Activated CD4-positive, alpha-beta T cell treated with anti-CD3 and anti-CD28 coated beads, Interleukin-10, Interleukin-2, amounts not matched to agents 100 ng/mL and 50 ng/mL, durations not matched to agents 16 hours and 8 hours (primary cell): ENCODE results near the gene PRL.

Experiments used
- DNase-seq: peaks from one replicate; pipeline ENCODE4 v3.0.0-alpha.2; 2020

PRL gene

DNA sequence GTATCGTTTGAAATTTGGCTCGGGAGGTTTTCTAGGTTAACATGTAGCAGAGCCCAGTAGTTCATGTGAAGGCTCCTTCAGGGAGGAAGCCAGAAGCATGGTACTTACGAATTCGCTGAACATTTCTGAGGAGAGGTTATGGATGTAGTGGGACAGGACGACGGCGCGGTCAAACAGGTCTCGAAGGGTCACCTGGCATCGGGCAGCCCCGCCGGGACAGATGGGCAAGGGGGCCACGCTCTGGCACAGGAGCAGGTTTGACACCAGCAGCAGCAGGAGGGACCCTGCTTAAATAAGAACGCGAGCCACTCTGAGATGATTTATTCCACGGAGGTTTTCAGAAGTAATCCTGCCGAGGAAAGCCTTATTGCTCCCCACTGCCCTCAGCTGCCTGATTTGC, 2.5 kb downstream of the PRL start:
- DNase-seq: no peak

DNA sequence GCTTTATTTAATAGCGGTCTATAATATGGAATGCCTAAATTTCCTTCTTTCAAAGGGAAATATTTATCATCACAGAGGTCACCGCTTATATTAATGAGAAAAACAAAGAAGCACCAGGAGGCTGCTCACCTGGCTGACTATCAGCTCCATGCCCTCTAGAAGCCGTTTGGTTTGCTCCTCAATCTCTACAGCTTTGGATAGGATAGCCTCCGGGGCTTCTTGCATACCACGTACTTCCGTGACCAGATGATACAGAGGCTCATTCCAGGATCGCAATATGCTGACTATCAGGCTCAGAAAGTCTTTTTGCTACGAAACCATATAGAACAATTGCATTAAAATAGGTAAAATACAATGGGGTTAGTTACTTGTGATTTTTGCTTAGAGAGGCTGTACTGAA, 6.8 kb downstream of the PRL start:
- DNase-seq: no peak

DNA sequence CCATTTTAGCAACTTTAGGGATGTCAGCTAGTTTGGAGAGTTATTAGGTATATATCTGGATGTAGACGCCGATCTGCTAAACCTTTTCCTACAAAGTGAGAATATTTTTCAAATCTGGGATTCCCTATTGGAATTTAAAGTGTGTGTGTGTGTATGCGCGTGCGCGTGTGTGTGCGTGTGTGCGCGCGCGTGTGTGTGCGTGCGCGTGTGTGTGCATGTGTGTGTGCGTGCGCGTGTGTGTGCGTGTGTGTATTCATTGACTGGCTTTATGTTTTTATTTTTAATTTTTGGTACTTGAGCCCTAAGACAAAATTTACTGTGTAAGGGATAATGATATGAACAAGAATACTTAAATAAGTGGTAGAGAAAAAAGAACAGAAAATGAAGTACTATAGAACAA, 8.1 kb downstream of the PRL start:
- no peak for DNase-seq

DNA sequence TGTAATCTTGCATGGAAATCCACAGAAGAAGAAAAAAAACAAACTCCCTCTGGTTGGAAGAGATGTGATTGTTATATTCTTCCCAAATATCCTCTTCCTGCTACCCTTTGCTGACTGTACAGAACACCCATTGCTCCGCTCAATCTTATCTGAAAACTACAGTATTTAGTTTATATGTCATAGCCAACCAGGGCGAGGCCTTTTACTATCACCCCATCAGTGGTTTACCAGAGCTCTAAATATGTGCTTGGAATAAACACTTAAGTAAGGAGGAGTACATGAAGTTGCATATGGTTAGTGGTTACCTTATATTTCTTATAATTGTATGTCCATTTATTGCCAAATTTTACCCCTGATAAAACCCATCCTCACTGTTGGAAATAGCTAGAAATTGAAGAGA, 12.2 kb downstream of the PRL start:
- DNase-seq: no peak

DNA sequence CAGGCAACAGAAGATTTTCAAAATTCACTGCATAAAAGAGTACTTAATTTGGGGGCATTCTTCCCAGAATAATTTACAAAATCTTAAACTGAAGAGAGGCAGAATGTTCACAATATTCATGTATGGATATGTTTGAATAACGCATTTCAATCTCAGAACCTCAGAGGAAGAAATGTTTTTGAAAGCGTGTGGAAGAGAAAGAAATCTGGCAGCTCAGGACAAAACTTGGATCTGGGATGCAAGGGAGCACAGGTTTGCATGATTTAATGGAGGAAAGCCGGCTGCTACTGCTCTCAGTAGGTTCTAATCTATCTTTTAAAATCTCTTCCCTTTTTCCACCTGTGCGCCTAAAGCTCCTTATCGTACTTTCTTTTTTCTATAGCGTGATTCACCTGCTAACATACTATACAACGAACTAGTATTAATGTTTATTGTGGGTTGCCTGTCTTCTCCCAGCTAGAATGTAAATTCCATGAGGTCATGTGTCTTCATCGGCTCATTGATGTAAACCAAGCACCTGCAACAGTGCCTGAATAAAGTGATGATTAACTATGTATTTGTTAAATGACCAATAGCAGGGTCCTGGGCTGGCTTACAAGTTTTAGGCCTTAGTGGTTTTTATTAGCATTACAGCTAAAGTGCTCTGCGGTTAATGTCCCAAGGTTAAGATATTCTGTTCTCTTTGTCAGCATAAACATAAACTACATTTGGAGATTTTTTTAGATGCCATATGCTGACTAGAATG, 15.3 kb downstream of the PRL start:
- DNase-seq: no peak

DNA sequence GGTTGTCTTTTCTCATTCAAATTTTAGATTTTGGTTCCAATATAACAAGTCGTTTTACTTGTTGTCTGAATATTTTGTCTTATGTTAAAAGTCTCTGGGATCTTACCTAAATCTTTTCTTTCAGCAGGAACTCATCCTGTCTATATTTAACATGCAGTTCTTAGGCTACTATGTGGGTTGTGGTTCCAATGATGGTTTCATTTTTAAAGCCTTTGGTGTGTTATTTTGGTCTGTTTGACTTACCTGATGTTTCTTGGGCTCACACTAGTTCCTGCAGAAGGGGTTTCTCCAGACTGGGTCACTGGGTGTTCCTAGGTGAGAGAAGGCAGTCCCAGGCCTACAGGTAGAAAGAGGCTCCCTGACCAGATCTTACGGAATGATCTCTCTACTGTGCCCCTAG, 17.4 kb downstream of the PRL start:
- no peak for DNase-seq

DNA sequence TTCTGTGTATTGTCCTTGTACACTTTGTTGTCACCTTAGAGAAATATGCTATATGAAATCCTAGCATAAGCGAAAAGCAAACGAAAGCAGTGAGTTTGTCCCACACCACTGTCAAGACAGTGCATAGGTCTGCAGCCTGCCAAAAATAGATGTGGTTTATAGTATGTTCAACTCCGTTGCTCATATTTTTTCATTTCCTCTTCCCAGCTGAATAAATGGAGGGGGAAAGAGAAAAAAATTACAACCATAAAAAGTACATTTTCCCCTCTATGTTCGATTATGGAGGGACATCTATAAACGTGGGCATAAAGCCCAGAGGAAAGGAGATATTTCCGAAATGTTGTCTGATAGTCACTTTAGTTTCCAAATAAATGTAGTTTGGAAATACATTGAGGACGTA, 25.8 kb downstream of the PRL start:
- no peak for DNase-seq

DNA sequence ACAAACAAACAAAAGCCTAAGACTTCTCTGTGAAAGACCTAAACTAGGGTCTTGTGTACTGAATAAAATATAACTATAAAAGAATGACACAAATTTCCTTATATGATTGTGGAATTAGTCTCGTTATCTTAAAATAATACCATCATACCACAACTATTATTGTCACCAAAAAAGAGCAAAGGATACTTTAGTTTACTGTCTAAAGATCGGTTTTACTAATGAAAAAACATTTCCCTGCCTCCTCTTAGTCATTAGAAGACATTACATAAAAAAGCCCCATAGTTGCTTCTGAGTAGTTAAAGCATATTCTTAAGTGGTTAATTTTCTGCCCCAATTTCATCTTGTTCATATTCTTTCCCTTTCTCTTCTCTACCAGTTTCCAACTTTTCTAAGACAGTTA, 33.1 kb downstream of the PRL start:
- no peak for DNase-seq

DNA sequence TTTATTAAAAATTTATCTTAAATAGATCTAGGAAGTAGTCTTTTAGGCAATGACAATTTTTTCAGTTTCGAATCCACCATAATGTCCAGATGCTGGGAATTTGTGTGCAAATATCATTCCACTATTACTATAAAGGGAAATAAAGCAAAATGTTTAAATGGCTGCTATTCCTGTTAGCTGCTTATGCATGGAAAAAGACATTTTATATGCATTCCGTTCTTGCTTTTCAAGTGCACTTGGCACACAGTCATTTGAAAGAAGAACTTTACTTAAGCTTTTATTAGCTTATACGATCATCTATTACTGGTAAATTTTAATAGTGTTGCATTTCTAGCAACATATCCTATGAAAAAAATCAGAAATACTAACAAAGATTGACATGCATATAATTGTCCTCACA, 42.0 kb downstream of the PRL start:
- DNase-seq: no peak

DNA sequence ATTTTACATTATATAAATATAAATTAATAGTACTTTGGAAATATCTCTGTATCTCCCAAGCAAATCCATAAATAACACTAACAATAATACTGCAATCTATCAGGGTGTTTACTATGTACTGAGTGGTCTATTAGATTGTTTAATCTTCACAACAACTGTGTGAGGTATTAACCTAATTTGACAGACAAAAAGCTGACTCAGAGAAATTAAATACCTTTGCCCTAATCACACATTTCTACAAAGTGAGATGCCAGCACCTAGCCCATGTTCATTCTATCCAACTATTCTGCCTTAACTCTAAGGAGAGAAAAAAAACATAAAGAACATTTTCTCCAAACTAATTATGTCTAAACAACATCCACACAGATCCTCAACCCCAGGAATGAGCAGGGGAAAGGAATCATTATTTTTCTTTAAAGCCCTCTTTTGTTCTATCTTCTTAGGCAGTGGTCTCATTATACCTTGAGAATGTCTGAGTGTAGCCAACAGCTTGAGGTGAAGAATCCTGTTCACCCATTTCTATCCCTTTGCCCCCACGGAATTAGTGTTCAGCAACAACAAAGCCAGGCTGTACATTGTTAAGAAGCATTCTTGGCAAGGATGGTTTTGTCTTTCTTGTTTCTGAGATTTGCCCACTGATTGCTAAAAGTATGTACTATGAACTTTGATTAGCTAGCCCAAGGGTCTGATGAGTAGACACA, 42.7 kb downstream of the PRL start:
- no peak for DNase-seq

DNA sequence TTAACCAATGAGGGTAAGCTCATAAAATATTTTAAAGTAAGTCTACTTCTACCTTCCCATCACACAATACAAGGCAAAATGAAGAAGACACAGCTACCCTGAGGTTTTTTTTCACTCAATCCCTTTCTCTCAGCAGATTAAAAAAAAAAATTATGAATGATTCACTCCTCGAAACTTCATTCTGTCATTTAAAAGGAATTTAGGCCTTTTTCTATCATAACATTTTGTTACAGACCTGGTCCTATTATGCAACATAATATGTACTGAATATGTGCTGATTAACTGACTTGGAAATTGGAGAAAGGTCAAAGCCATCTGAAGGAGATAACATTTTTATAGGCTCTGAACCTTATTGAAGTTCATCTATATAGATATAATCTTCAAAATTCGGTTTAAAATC, 45.5 kb downstream of the PRL start:
- DNase-seq: no peak

DNA sequence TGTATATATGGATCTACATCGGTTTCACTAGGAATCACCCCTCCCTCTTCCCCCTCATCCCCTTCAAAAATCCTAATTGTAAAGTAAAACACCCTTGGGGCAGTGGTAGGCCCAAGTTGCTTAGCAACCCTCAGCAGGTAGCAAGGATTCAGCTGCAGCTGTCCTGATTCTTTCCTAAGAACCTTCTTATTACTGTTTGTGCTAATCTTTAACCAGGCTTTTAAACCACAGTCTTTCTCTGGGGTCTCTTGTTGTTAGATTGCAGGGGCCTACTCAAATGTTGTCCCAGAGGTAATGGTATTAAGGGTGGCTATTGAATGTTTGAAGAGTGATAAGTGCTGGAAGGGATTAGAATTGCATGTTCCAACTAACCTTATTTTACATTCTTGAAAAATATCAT, 46.4 kb downstream of the PRL start:
- no peak for DNase-seq

DNA sequence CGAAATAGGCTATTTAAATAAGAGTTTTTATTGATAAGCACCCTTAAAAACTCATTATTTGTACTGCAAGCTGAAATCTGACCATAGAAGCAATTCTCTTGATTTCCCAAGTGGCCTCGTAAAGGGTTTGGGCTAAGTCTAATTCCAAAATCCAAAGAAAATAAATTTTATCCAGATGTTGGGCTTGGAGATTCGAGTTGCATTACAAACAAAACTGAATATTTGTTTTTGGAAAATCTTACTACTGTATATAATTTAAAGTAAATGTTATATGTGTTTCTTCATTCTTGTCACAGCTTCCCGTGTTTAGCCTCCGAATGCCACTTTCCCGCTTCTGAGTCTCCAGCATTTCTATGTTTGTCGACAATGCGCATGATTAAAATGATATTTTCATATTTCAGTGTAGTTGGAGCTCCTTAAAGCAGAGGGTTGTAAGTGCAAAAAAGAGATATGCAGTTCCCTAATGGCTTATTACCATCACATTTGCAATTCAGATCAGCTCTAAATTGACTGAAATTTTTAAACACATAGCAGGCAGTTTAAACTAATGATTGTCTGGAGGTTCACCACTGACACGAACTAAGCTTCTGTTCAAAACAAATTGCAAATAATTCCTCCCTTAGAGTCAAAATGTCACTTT, 47.0 kb downstream of the PRL start:
- no peak for DNase-seq

DNA sequence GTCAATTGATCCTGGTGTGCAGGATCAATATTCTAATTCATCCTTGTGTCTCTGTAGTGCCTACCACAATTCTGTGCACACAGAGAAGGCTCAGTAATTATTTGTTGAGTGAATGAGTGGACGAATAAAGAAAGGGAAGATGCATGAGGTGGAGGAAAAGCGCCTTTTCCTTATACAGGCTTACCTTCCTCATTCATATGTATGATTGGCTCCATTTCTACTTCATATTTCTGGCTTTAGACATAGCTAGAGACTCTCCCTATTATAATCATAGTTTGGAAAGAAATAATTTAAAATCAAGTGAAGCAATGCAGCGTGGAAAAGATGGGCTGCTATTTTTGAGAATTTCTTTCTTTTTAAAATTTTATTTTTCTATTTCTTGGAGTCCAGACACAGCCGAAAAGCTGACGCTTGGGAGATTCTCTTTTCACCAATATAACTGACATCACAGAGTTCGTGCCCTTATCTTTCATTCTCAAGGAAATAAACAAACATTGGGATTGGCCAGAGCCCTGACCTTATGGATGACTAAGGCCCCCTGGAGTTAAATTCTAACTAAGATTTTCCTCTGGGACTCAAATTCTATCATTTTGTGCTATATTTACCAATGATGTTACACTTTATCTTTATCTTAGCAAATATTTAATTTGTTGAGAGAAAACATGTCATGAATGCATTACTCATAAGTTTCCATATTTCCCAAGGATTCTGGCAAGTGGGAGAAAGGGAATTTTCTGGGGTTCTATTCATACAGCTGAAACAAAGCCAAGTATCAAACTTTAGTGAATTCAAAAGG, 48.1 kb downstream of the PRL start:
- no peak for DNase-seq

DNA sequence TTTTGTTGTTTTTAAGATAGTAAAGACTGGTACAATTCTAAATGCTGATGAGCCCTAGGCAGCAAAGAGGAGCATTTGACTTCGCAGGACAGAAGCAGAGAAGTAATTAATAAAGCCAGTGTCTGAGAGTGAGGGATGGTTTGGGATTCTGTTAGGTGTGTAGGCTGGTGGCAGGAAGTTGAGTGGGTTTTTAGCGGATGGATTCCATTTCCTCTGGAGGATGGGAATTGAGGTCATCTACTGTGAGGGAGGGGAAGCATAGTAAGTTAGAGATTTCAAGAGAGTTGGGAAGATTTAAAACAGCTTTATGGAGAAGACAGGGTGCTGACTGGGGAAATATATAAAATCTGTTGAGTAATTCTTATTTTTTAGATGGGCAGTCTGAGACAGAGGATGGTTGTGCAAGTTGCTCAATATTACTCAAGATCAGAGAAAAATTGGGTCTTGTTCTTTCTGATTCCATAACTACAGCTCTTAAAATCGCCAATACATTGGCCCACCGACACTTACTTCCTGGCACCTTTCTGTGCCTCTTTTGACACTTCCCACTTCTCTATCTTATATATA, 48.8 kb downstream of the PRL start:
- DNase-seq: no peak

DNA sequence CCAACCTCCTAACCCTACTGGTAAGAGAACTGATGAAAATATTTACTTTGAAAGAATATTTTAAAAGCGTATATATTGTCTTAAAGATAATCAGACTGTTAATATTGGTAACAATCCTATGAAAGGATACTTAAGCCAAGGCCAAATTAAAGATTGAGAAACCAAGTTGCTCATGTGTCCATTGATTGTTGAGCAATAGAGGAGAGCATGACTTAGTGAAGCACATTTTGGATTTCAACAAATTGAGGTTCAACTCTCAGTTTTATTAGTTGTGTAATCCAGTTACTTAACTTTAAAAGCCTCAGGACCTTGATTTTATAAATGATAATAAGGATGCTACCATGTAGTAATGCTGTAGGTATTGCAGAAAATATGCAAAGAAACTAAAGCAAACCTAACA, 56.8 kb downstream of the PRL start:
- no peak for DNase-seq

DNA sequence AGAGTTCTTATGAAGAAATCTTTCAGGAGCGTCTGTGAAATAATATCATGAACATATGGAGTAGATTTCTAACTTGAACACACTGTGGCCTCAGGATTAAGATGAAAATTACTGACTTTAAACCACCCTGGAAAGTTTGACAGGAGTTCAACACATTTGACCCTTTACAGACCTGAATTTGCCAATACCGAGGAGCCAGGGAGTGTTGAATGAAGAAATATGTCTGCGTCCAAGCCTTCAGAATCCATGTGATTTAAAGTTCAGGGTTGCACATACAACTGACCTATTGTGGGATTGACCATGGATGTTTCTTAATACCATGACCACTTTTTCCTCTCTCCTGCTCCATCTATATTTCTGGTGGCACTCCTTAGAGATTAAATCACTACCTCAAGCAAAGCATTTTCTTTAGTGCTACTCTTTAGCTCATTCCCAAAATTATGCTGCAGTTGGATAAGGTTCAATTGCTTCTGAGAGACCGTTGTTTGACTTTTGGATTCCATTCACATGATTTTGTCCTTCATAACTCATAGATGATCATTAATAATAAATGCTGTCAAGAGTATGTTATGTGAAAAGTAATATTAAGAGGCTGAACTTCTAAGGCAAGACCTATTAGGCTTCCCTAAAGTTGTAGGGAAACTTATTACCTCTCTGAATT, 57.4 kb downstream of the PRL start:
- no peak for DNase-seq

DNA sequence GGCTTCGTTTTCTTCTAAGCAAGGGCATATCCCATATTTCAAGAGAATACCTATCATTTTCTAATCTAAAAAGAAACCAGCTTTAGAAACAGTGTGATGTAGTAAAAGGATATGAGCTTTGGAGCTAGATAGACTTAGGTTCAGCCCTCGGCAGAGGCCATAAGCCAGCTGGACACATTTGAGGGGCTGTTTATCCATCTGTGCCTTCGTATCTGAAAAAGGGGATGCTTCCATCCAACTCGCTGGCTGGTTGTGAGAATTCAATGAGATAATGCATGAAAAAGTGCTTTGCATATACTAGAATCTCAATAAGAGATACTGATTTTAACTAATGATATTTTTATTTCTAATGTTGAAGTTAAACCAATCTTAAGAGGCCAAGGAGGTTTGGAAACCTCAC, 58.0 kb downstream of the PRL start:
- DNase-seq: no peak

DNA sequence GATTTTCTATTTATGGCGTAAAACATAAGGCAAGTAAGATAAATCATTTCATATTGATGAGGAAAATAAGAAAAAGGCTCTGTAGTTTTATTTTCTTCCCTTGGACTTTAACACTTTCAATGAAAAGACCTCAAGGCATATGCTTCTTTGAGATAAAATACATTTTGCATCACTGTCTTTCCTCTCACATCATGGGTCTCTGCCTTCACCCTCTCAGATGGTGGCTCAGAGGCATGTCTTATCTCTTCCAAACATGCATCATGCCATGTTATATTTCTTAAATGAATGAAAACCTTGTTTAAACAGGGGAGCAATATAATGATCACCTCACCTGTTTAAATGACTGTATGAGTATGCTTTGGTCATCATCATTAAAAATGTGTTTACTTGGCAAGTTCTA, 59.3 kb downstream of the PRL start:
- no peak for DNase-seq
